Measurements from ENCODE around the gene ACAA1. TPM values are rescaled to one million over a fixed set of nuclear protein-coding genes. Genes with fewer than 3 reads are reported as not detected.

The ACAA1 gene
- total and polyA plus RNA-seq, 9 of the 15 experiments (the other 6 are each of a cell fraction or from before 2014, with no cell fraction given) = 4.0 to 88.9 (median 57.2) TPM

- TF ChIP-seq CREB5 (CRISPR knock-in tag; IDR thresholded peaks at IDR 0.05) (no peak), ZNF764 (CRISPR knock-in tag; IDR thresholded peaks at IDR 0.05; ENCODE audit: low read depth) (no peak), CREBBP (IDR thresholded peaks at IDR 0.05; ENCODE audit: low read depth, low read length) (no peak), E2F5 (CRISPR knock-in tag; IDR thresholded peaks at IDR 0.05) (no peak), ZNF12 (CRISPR knock-in tag; IDR thresholded peaks at IDR 0.05) (0 out of 2 replicates have a peak, but pooled peaks have one; percentile 18), ZC3H4 (CRISPR knock-in tag; IDR thresholded peaks at IDR 0.05; ENCODE audit: borderline replicate concordance) (no peak), U2AF1 (optimal IDR thresholded peaks at IDR 0.05; ENCODE audit: low read depth, low read length) (no peak), KAT8 (IDR thresholded peaks at IDR 0.05; ENCODE audit: low read depth) (no peak), FOSL1 (tag; conservative IDR thresholded peaks at IDR 0.05) (no peak), RNF2 (IDR thresholded peaks at IDR 0.05) (no peak), SP2 (IDR thresholded peaks at IDR 0.05; ENCODE audit: extremely low read depth, low read depth, low read length, poor library complexity, severe bottlenecking) (no peak)
Measured at GRCh38 chr3:38164643-38164951, 27.7 kb upstream of the ACAA1 start (continued).

All from K562 (cell line).